ENCODE results near the gene BTRC. TPM values are rescaled to one million over a fixed set of nuclear protein-coding genes. Genes with fewer than 3 reads are reported as not detected.

BTRC gene
- total and polyA plus RNA-seq, 12 donors: 10.0 to 35.3 (median 20.3) TPM

DNA sequence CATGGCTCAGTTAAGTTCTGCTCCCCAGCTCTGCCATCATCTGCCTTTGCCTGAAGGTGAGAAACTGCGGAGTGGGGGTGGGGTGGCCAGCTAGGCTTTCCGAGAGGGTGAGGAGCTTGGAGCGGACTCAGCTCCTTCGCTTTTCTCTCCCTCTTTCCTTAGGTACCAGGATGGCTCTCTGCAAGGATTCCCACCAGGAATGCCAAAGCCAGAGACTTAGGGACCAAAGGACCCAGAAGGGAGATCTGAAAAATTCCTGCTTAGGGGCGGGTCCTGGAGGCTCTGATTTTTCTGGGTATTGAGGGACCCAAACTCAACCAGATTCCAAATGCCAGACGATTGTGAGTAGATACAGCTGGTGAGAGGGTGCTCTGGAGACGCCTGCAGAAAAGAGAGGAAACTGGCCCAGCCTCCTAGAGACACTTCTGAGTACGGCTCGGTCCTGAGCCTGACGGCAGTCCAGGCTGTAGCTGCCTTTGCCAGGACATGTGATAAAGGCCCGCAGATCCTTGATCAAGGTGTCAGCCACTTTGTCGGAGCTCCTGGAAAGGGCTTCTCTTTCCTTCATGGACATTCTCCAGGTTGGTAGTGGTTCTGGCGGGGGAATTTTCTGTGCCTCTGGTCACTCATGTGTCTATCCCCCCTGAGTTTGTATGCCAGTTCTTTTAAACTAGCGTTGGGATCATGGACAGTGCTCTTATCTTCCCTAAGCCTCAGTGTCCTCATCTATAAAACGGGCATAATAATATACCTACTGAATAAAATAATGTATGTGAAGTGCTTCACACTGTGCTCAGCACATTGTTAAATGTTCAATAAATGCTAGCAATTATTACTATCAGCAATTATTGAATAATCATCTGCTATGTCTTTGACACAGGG is 42.5 kb upstream of the BTRC start:
- Histone ChIP-seq H3K4me3 (peak overlapping the region in 1 of 4 donors; percentile 27), H3K27ac (no peak overlapping the region), H3K4me1 (replicated peaks in 1 of 2) (no peaks in the 10 kb centered on the region), H3K9me3 (replicated peaks in 1 of 3) (no peaks in the 10 kb centered on the region), H3K36me3 (replicated peaks in 1 of 2) (no peaks in the 10 kb centered on the region), H3K27me3 (peaks cover 25% of the 10 kb centered on the region)
- WGBS, 4 donors: 24 to 44% (median 32%) methylated on average over 7 to 15 of the region's 15 CpGs
- peak in 5 of 7 donors; percentile 18 to 65 (median 24) for DNase-seq
- TF ChIP-seq, protein P1, sequence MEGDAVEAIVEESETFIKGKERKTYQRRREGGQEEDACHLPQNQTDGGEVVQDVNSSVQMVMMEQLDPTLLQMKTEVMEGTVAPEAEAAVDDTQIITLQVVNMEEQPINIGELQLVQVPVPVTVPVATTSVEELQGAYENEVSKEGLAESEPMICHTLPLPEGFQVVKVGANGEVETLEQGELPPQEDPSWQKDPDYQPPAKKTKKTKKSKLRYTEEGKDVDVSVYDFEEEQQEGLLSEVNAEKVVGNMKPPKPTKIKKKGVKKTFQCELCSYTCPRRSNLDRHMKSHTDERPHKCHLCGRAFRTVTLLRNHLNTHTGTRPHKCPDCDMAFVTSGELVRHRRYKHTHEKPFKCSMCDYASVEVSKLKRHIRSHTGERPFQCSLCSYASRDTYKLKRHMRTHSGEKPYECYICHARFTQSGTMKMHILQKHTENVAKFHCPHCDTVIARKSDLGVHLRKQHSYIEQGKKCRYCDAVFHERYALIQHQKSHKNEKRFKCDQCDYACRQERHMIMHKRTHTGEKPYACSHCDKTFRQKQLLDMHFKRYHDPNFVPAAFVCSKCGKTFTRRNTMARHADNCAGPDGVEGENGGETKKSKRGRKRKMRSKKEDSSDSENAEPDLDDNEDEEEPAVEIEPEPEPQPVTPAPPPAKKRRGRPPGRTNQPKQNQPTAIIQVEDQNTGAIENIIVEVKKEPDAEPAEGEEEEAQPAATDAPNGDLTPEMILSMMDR (IDR thresholded peaks at IDR 0.05): no peak
- no peak for TF ChIP-seq POLR2A (IDR thresholded peaks at IDR 0.05)
- intact Hi-C loops (cut with DNase I): no loop called here

DNA sequence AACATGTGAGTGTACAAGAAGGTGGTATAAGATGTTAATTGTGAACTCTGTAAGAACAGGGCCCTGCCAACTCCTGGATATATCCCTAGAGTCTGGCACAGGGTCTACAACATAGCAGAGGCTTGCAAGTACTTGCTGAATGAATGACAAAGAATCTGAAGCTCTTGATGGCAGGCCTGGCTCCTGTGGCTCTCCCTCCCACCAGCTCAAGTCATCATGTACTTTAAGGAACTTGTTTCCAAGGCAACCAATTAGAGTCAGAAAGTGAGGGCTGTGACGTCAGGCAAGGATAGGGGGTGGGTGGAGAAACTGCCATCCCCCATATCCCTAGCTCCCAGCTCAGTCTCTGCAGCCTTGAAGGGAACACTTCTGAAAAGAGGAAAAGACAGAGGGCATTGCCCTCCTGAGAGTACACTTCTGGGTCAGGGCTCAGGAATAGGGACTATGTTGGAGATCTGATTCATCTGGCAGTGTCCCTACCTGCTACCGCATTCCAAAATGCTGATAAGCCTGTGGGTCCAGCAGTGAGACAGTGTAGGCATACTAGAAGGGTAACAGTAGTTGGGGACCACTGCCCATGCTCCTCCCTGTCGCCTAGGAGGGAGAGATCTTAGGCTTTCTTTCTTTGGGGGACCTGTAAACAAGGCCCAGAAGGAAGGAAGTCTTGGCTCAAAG is 34.6 kb upstream of the BTRC start:
- Histone ChIP-seq H3K36me3 (replicated peaks in 1 of 2) (no peaks in the 10 kb centered on the region), H3K27me3 (peaks cover 2% of the 10 kb centered on the region), H3K4me1 (replicated peaks in 1 of 2) (no peaks in the 10 kb centered on the region), H3K4me3 (no peak overlapping the region), H3K9me3 (replicated peaks in 1 of 3) (no peaks in the 10 kb centered on the region), H3K27ac (no peak overlapping the region)
- intact Hi-C loops (cut with DNase I): no loop called here
- peak in 4 of 7 donors; percentile 9 to 25 (median 18) for DNase-seq
- TF ChIP-seq POLR2A (IDR thresholded peaks at IDR 0.05): no peak
- TF ChIP-seq, protein P1 (IDR thresholded peaks at IDR 0.05): no peak
- WGBS, 4 donors: 56 to 82% (median 62%) methylated on average over 3 of the region's 3 CpGs

GRCh38 chr10:101321073-101321472 is 32.9 kb upstream of the BTRC start:
- H3K36me3 ChIP-seq (replicated peaks in 1 of 2): no peaks in the 10 kb centered on the region
- no peak overlapping the region for H3K4me3 ChIP-seq
- TF ChIP-seq, protein P1 (IDR thresholded peaks at IDR 0.05): no peak
- no peak for TF ChIP-seq POLR2A (IDR thresholded peaks at IDR 0.05)
- intact Hi-C loops (cut with DNase I): no loop called here
- H3K4me1 ChIP-seq (replicated peaks in 1 of 2): no peaks in the 10 kb centered on the region
- no peaks in the 10 kb centered on the region for H3K9me3 ChIP-seq (replicated peaks in 1 of 3)
- peaks cover 2% of the 10 kb centered on the region for H3K27me3 ChIP-seq
- H3K27ac ChIP-seq: no peak overlapping the region
- 92 to 100% (median 94%) methylated on average over 2 to 4 of the region's 4 CpGs for WGBS, 4 donors
- DNase-seq: no peak

DNA sequence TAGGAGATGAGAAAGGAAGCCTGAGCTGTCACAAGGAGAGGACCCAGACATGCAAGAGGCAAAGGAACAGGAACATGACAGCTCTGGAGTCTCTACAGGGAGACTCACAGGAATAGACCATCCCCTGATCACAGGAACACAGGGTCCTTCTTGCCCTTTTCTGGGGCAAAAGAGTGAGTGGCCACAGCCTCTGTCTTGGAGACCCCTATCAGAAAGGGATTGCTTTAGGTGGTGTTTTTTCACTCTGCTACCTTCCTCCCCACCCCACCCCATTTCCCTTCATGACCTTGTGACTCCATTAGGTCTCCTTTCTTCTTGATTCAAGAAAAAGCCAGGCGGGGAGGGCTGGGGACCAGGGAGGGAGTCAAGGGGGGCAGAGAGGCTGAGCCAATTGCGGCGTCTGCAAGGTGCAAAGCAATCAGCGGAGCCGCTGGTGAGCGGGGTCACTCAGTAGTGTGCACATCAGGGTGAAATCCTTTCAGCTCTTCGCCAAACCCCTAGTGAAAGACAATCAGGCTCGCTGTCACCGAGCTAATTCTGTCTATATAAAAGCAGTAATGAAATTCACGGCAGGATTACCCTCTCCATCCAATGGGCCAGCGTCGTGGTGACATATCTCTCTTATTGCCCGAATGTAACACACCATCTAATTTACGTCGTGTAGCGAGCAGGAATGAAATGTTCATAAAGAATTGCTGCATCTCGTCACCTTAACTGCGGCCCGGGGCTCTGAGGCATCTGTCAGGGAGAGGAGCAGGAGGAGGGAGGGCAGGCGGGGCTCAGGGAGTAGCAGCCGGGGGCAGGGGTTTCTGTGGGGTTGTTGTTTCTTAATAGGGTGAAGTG is 31.5 kb upstream of the BTRC start:
- Histone ChIP-seq H3K4me1 (replicated peaks in 1 of 2) (no peaks in the 10 kb centered on the region), H3K9me3 (replicated peaks in 1 of 3) (no peaks in the 10 kb centered on the region), H3K27me3 (peaks cover 2% of the 10 kb centered on the region), H3K27ac (no peak overlapping the region), H3K4me3 (no peak overlapping the region), H3K36me3 (replicated peaks in 1 of 2) (no peaks in the 10 kb centered on the region)
- intact Hi-C loops (cut with DNase I): no loop called here
- 59 to 61% (median 60%) methylated on average over 21 of the region's 21 CpGs for WGBS, 4 donors
- no peak for DNase-seq
- TF ChIP-seq, protein P1 (IDR thresholded peaks at IDR 0.05): no peak
- TF ChIP-seq POLR2A (IDR thresholded peaks at IDR 0.05): no peak
